ENCODE results near the gene CLK3.

The CLK3 gene

DNA sequence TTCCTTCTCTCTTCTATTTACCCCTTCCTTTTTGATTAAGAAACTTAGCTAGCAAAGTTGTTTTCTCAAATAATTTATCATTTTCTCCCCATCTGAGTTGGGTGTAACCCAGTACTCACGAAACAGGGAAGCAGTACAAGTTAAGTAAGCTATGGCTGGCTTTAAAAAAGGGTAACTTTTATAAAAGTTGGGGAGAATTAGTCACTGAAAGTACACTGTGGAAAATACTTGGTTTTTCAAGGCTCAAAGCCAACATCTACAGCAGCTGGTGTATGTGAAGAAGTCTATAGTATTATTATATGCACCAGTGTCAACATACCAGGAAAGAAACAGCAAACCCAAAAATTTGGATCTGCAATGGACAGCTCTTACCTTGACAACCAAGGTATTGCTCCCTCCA, 25.5 kb downstream of the CLK3 start:
- Histone ChIP-seq H3K27me3 (ENCODE audit: control insufficient read depth, insufficient read depth, low read length, poor library complexity, severe bottlenecking) (no peaks in the 10 kb centered on the region), H3K4me3 (ENCODE audit: insufficient read depth, low read depth, low read length) (no peak overlapping the region), H3K27ac (ENCODE audit: insufficient read depth, low read depth, low read length, poor library complexity, severe bottlenecking) (no peak overlapping the region), H3K36me3 (ENCODE audit: control insufficient read depth, insufficient read depth, low read length) (peaks cover 18% of the 10 kb centered on the region), H3K4me1 (ENCODE audit: control insufficient read depth, insufficient read depth, low read length) (peaks cover 6% of the 10 kb centered on the region), H3K9me3 (ENCODE audit: control insufficient read depth, low read length) (no peaks in the 10 kb centered on the region)
- 92 to 100% methylated on average over 1 of the region's 1 CpG for WGBS, 2 experiments

DNA sequence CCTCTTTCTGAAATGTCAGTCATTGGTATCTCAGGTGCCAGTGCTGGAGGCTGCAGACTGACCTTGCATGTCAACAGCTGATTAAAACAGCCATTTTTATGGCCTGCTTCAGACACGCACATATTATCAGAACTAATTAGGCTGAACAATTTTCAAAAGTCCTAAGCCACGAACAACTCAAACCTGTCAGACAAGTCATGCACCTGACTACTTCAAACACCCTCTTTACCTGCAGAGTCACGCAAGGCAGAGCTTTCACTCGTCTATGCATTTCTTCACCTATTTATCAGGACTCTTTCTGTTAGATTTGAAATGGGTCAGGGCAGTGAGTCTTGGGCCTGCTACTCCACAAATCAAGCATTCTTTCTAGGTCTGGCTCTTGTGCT, 26.7 kb downstream of the CLK3 start:
- Histone ChIP-seq H3K27me3 (ENCODE audit: control insufficient read depth, insufficient read depth, low read length, poor library complexity, severe bottlenecking) (no peaks in the 10 kb centered on the region), H3K9me3 (ENCODE audit: control insufficient read depth, low read length) (no peaks in the 10 kb centered on the region), H3K4me1 (ENCODE audit: control insufficient read depth, insufficient read depth, low read length) (peaks cover 6% of the 10 kb centered on the region), H3K36me3 (ENCODE audit: control insufficient read depth, insufficient read depth, low read length) (peaks cover 11% of the 10 kb centered on the region), H3K27ac (ENCODE audit: insufficient read depth, low read depth, low read length, poor library complexity, severe bottlenecking) (no peak overlapping the region), H3K4me3 (ENCODE audit: insufficient read depth, low read depth, low read length) (no peak overlapping the region)
- 90 to 92% methylated on average over 4 of the region's 4 CpGs for WGBS, 2 experiments

DNA sequence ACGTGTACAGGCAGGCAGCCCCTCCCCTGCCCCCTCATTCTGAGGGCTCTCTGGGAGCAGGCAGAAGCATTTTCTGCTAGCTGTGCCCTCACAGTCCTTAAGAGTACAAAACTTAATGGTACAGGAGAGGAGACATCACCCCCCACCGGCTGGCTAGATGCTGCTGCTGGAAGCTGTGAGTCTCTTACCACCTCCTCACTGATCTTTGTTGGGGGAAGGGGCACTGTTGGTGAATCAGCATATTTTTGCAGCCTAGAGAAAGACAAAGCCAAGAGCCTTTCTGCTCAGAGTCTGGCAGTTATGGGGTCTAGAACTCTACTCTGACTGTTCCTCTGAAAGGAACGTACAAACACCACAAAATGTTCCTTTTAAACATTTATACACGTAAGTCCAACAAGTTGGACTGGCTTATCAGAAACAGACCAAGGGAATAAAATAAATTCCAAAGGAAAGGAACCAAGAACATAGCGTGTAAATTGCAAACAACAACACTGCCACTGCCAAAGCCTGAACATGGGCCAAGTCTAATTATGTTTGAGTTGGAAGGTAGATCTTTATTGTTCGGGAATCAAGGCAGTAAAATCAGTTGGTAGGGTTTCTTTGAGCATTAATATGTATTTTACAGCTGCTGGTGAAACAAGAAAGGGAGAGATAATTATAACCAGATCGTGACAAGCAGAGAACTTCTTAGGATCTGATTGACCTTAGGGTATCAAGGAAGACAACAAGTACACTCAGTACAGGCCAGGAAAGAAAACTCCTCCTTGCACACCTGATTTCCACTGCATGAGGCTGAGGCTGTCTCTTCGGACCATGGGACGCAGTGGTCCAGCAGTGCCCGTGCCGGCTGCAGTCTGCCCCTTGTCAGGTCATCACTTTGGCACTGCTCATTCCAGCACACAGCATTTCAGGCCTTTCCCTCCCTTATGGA, 27.4 kb downstream of the CLK3 start:
- Histone ChIP-seq H3K27ac (ENCODE audit: insufficient read depth, low read depth, low read length, poor library complexity, severe bottlenecking) (no peak overlapping the region), H3K4me3 (ENCODE audit: insufficient read depth, low read depth, low read length) (no peak overlapping the region), H3K27me3 (ENCODE audit: control insufficient read depth, insufficient read depth, low read length, poor library complexity, severe bottlenecking) (no peaks in the 10 kb centered on the region), H3K9me3 (ENCODE audit: control insufficient read depth, low read length) (no peaks in the 10 kb centered on the region), H3K4me1 (ENCODE audit: control insufficient read depth, insufficient read depth, low read length) (peaks cover 6% of the 10 kb centered on the region), H3K36me3 (ENCODE audit: control insufficient read depth, insufficient read depth, low read length) (peaks cover 11% of the 10 kb centered on the region)
- 82% methylated on average over 11 of the region's 11 CpGs for WGBS, 2 experiments

DNA sequence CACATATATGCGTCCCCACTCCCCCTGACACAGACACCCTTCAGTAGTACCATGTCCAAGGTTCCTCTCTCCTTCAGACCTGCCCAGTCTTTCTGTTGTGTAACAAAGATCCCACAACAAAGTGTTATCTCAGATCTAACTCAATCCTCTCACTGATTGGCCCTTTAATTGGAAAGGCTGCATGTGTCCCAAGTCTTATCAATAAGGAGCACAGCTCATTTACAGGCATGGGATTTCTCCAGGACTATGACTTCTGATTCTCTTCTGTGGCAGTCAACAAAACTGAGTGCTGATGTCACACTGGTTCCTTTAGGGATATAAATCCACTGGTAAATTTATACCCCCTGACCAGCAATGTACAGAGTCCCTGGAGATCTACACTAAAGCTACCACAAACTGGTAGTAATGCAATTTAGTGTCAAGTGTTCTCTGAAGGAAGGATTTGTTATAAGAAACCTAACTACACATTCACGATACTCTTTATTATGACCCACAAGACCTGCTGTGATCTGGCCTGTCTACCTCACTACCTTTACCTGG, 28.1 kb downstream of the CLK3 start:
- no peak overlapping the region for H3K27ac ChIP-seq (ENCODE audit: insufficient read depth, low read depth, low read length, poor library complexity, severe bottlenecking)
- no peak overlapping the region for H3K4me3 ChIP-seq (ENCODE audit: insufficient read depth, low read depth, low read length)
- peaks cover 6% of the 10 kb centered on the region for H3K4me1 ChIP-seq (ENCODE audit: control insufficient read depth, insufficient read depth, low read length)
- H3K9me3 ChIP-seq (ENCODE audit: control insufficient read depth, low read length) = no peaks in the 10 kb centered on the region
- H3K27me3 ChIP-seq (ENCODE audit: control insufficient read depth, insufficient read depth, low read length, poor library complexity, severe bottlenecking) = no peaks in the 10 kb centered on the region
- 95 to 96% methylated on average over 2 of the region's 2 CpGs for WGBS, 2 experiments
- H3K36me3 ChIP-seq (ENCODE audit: control insufficient read depth, insufficient read depth, low read length) = peaks cover 9% of the 10 kb centered on the region

DNA sequence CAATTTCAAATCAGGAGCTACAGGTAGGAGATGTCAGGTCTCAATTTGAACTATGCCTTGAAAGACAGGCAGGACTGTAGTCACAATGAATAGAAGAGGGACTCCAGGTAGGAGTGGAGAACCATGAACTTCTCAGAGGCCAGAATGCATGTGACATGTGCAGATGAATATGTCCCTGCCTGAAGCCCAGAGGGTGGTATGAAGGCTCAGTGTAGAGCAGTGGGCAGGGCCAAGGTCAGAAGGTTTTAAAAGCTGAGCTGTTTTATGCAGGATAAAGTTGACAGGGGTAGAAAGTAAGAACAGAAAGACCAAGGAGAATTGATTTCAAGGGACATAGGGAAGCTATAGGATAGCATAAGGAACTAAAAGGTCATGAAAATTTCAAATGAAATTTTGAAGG, 30.8 kb downstream of the CLK3 start:
- Histone ChIP-seq H3K36me3 (ENCODE audit: control insufficient read depth, insufficient read depth, low read length) (no peaks in the 10 kb centered on the region), H3K4me3 (ENCODE audit: insufficient read depth, low read depth, low read length) (no peak overlapping the region), H3K27ac (ENCODE audit: insufficient read depth, low read depth, low read length, poor library complexity, severe bottlenecking) (no peak overlapping the region), H3K9me3 (ENCODE audit: control insufficient read depth, low read length) (no peaks in the 10 kb centered on the region), H3K27me3 (ENCODE audit: control insufficient read depth, insufficient read depth, low read length, poor library complexity, severe bottlenecking) (no peaks in the 10 kb centered on the region), H3K4me1 (ENCODE audit: control insufficient read depth, insufficient read depth, low read length) (peaks cover 6% of the 10 kb centered on the region)

DNA sequence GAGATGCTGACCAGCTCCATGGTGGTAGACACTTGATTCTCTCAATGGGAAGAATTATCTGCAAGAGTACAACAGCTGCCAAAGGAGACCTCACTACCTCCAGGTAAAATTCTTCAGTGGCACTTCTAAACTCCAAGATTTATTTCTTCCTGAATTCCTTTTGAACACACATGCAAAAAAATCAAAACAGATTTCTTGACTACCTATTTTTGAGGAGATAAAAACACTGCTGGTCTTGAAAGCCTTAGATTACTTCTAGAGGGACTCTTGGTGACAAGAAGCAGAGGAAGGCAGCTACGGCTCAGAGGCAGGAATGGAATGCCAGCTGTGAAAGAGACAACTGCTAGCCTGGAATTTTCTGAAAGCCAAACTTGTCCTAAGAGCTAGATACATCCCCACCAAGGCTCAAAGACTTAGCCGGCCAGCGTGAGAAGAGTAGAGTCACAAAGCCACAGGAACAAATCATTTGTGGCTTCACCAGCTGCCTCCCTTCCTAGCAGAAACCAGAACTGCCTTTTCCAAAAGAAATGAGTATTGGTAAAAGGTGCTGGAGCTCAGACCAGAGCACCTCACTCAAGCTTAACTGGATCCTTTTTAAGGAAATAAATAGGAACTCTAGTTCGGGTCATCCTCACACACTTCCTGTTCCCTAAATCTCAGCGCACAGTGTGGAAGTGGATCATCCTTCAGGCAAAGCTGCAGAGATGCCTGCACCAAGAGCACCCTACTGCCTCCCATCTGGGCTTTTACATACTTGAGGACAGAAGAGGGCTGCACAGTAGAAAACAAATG, 32.6 kb downstream of the CLK3 start:
- H3K27ac ChIP-seq (ENCODE audit: insufficient read depth, low read depth, low read length, poor library complexity, severe bottlenecking) = no peak overlapping the region
- no peaks in the 10 kb centered on the region for H3K36me3 ChIP-seq (ENCODE audit: control insufficient read depth, insufficient read depth, low read length)
- 90 to 93% methylated on average over 5 of the region's 5 CpGs for WGBS, 2 experiments
- no peaks in the 10 kb centered on the region for H3K4me1 ChIP-seq (ENCODE audit: control insufficient read depth, insufficient read depth, low read length)
- H3K27me3 ChIP-seq (ENCODE audit: control insufficient read depth, insufficient read depth, low read length, poor library complexity, severe bottlenecking) = no peaks in the 10 kb centered on the region
- no peaks in the 10 kb centered on the region for H3K9me3 ChIP-seq (ENCODE audit: control insufficient read depth, low read length)
- H3K4me3 ChIP-seq (ENCODE audit: insufficient read depth, low read depth, low read length) = no peak overlapping the region

DNA sequence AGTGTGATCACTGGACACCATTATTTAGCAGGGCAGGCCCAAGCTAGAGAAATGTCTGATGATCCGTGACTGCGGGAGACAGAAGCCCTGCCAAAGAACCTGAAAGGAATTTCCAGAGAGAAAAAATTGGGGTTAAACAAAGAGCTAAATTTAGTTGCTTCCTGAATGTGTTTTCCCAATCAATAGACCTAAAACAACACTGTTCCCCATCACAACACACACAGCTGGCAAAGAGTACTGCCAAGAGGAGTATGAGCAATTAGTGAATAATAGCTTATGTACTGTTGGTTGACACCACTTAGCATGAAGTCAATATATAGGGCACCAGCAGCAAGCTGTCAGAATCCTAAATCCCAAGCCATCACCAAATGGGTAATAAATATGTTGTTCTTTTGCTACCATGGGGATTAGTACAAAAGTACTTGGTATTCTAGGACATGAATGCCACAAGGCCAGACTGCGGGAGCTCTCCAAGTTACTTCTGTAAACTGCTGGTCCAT, 35.7 kb downstream of the CLK3 start:
- no peaks in the 10 kb centered on the region for H3K9me3 ChIP-seq (ENCODE audit: control insufficient read depth, low read length)
- H3K4me3 ChIP-seq (ENCODE audit: insufficient read depth, low read depth, low read length) = no peak overlapping the region
- no peaks in the 10 kb centered on the region for H3K27me3 ChIP-seq (ENCODE audit: control insufficient read depth, insufficient read depth, low read length, poor library complexity, severe bottlenecking)
- H3K27ac ChIP-seq (ENCODE audit: insufficient read depth, low read depth, low read length, poor library complexity, severe bottlenecking) = no peak overlapping the region
- 95 to 96% methylated on average over 3 of the region's 3 CpGs for whole genome bisulfite sequencing, 2 experiments
- no peaks in the 10 kb centered on the region for H3K36me3 ChIP-seq (ENCODE audit: control insufficient read depth, insufficient read depth, low read length)
- H3K4me1 ChIP-seq (ENCODE audit: control insufficient read depth, insufficient read depth, low read length) = no peaks in the 10 kb centered on the region

DNA sequence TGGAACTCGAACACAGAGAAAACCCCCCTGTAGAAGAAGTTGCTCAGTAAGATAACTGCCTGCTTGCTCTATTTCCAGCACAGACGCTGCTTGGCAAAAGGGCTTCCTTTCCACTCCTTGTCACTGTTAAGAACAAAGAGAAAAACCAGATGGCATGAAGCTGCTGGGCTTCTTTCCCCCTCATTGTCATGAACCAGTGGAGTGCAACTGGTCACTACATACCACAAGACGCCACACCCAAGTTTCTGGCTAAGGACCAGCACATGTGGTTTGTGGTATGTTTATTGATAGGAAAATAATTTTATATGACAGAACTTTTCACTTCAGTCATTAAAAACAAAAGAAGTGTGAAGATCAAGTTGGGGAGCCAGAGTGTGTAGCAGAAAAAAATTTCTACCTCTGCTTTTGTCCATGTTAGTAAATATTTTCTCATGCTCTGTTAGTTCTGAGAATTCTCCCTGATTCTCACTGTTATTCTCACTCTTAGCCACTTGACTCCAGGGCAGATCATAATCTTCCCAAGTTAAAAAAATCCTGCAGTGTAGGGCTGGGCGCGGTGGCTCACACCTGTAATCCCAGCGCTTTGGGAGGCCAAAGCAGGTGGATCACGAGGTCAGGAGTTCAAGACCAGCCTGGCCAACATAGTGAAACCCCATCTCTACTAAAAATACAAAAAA, 37.9 kb downstream of the CLK3 start:
- H3K4me3 ChIP-seq (ENCODE audit: insufficient read depth, low read depth, low read length) = no peak overlapping the region
- H3K27me3 ChIP-seq (ENCODE audit: control insufficient read depth, insufficient read depth, low read length, poor library complexity, severe bottlenecking) = no peaks in the 10 kb centered on the region
- H3K9me3 ChIP-seq (ENCODE audit: control insufficient read depth, low read length) = no peaks in the 10 kb centered on the region
- no peak overlapping the region for H3K27ac ChIP-seq (ENCODE audit: insufficient read depth, low read depth, low read length, poor library complexity, severe bottlenecking)
- no peaks in the 10 kb centered on the region for H3K4me1 ChIP-seq (ENCODE audit: control insufficient read depth, insufficient read depth, low read length)
- H3K36me3 ChIP-seq (ENCODE audit: control insufficient read depth, insufficient read depth, low read length) = no peaks in the 10 kb centered on the region
- 93 to 97% methylated on average over 5 to 6 of the region's 7 CpGs for WGBS, 2 experiments

DNA sequence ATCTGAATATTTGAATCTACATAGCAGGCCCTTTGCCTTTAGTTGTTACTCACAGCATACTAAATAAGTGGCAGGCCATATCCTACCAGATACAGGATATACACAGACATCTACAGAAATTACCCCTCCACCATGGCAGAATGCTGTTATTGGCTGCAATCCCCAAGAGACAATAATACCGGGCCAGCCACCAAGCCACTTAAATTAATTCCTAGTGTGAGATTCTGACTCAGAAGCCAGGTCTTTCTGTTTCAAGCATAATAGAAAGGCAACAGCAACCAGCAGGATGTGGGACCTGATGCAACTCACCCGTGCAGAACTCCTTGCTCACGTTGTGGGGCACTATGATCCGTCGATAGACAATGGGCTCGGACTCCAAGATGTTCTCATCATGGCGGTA, 39.8 kb downstream of the CLK3 start:
- Histone ChIP-seq H3K27ac (ENCODE audit: insufficient read depth, low read depth, low read length, poor library complexity, severe bottlenecking) (no peak overlapping the region), H3K9me3 (ENCODE audit: control insufficient read depth, low read length) (no peaks in the 10 kb centered on the region), H3K36me3 (ENCODE audit: control insufficient read depth, insufficient read depth, low read length) (no peaks in the 10 kb centered on the region), H3K4me1 (ENCODE audit: control insufficient read depth, insufficient read depth, low read length) (no peaks in the 10 kb centered on the region), H3K4me3 (ENCODE audit: insufficient read depth, low read depth, low read length) (no peak overlapping the region), H3K27me3 (ENCODE audit: control insufficient read depth, insufficient read depth, low read length, poor library complexity, severe bottlenecking) (no peaks in the 10 kb centered on the region)
- 94 to 95% methylated on average over 7 of the region's 7 CpGs for WGBS, 2 experiments

All from ectodermal cell (in vitro differentiated cells).